SK-N-SH treated with all-trans-retinoic acid at 6 μM for 48 hours (cell line): ENCODE measurements around the gene ANKDD1A.

Source experiments
- ATAC-seq: fragments of 200-7000 bp; cut with Tn5 transposase; 3 replicates; pipeline ENCODE4 v1.9.1; 2020; ENCODE audit warnings: mild to moderate bottlenecking, moderate library complexity
- ARNTL ChIP-seq: fragments of 450-650 bp; formaldehyde crosslinking; IDR thresholded peaks from 2 replicates; pipeline ENCODE4 v1.5.0; 2020; ENCODE audit warnings: low read depth, mild to moderate bottlenecking, moderate library complexity, borderline replicate concordance
- BACH2 ChIP-seq: fragments of 250-450 bp; sonication (Bioruptor Pico); IDR thresholded peaks from 2 replicates; pipeline ENCODE4 v1.9.0; 2021; ENCODE audit warnings: mild to moderate bottlenecking, borderline replicate concordance
- CREB5 ChIP-seq: fragments of 250-450 bp; sonication (Bioruptor Pico); IDR thresholded peaks from 2 replicates; pipeline ENCODE4 v1.5.1; 2020; ENCODE audit warnings: low read depth, mild to moderate bottlenecking, moderate library complexity
- CSDC2 ChIP-seq: fragments of 250-450 bp; sonication (Bioruptor Pico); IDR thresholded peaks from 2 replicates; pipeline ENCODE4 v1.5.0; 2020; ENCODE audit warnings: mild to moderate bottlenecking, moderate library complexity
- CSRNP3 ChIP-seq: fragments of 250-450 bp; sonication (Bioruptor Pico); IDR thresholded peaks from 2 replicates; pipeline ENCODE4 v1.5.1; 2021; ENCODE audit warnings: mild to moderate bottlenecking, moderate library complexity
- ESRRG ChIP-seq: fragments of 250-450 bp; sonication (Bioruptor Pico); IDR thresholded peaks from 2 replicates; pipeline ENCODE4 v1.6.1; 2021; ENCODE audit warnings: mild to moderate bottlenecking
- GLIS3 ChIP-seq: fragments of 250-450 bp; sonication (Bioruptor Pico); IDR thresholded peaks from 2 replicates; pipeline ENCODE4 v1.5.0; 2020; ENCODE audit warnings: mild to moderate bottlenecking, moderate library complexity
- ISL1 ChIP-seq: fragments of 250-450 bp; sonication (Bioruptor Pico); IDR thresholded peaks from 2 replicates; pipeline ENCODE4 v2.1.2; 2022; ENCODE audit warnings: mild to moderate bottlenecking, moderate library complexity
- OSR1 ChIP-seq: fragments of 250-450 bp; sonication (Bioruptor Pico); IDR thresholded peaks from 2 replicates; pipeline ENCODE4 v1.8.0; 2022; ENCODE audit warnings: moderate library complexity, mild to moderate bottlenecking, inconsistent platforms
- PATZ1 ChIP-seq: fragments of 250-450 bp; sonication (Bioruptor Pico); IDR thresholded peaks from 2 replicates; pipeline ENCODE4 v1.8.0; 2020; ENCODE audit warnings: mild to moderate bottlenecking, moderate library complexity, borderline replicate concordance
- PPARA ChIP-seq: fragments of 250-450 bp; sonication (Bioruptor Pico); IDR thresholded peaks from 2 replicates; pipeline ENCODE4 v1.5.0; 2020; ENCODE audit warnings: mild to moderate bottlenecking, borderline replicate concordance
- RARB ChIP-seq: fragments of 250-450 bp; sonication (Bioruptor Pico); IDR thresholded peaks from 2 replicates; pipeline ENCODE4 v1.8.0; 2021; ENCODE audit warnings: mild to moderate bottlenecking, moderate library complexity
- SNAI2 ChIP-seq: fragments of 250-450 bp; sonication (Bioruptor Pico); IDR thresholded peaks from 2 replicates; pipeline ENCODE4 v1.5.0; 2020; ENCODE audit warnings: mild to moderate bottlenecking, moderate library complexity
- TCF4 ChIP-seq: fragments of 250-450 bp; sonication (Bioruptor Pico); IDR thresholded peaks from 2 replicates; pipeline ENCODE4 v1.8.0; 2021; ENCODE audit warnings: mild to moderate bottlenecking, moderate library complexity, borderline replicate concordance
- TOX ChIP-seq: fragments of 250-450 bp; sonication (Bioruptor Pico); IDR thresholded peaks from 2 replicates; pipeline ENCODE4 v1.8.0; 2021; ENCODE audit warnings: mild to moderate bottlenecking, moderate library complexity, borderline replicate concordance
- ZC3H10 ChIP-seq: fragments of 250-450 bp; sonication (Bioruptor Pico); IDR thresholded peaks from 2 replicates; pipeline ENCODE4 v1.5.1; 2021; ENCODE audit warnings: mild to moderate bottlenecking, moderate library complexity
- ZFP3 ChIP-seq: fragments of 250-450 bp; sonication (Bioruptor Pico); IDR thresholded peaks from 2 replicates; pipeline ENCODE4 v1.5.0; 2020; ENCODE audit warnings: mild to moderate bottlenecking, moderate library complexity
- ZFP30 ChIP-seq: fragments of 450-650 bp; formaldehyde crosslinking; IDR thresholded peaks from 2 replicates; pipeline ENCODE4 v1.5.0; 2022; ENCODE audit warnings: mild to moderate bottlenecking, moderate library complexity
- ZNF565 ChIP-seq: fragments of 450-650 bp; formaldehyde crosslinking; conservative IDR thresholded peaks from 2 replicates; pipeline ENCODE4 v1.5.0; 2020; ENCODE audit warnings: low read depth, mild to moderate bottlenecking, moderate library complexity
- ZNF70 ChIP-seq: fragments of 450-650 bp; formaldehyde crosslinking; IDR thresholded peaks from 2 replicates; pipeline ENCODE4 v1.5.0; 2020; ENCODE audit warnings: mild to moderate bottlenecking, moderate library complexity

ANKDD1A gene

GRCh38 chr15:64888336-64888735 lies 23.4 kb upstream of the ANKDD1A start (continued):
- TF ChIP-seq PATZ1 (no peak), ISL1 (CRISPR knock-in tag) (no peak), ZNF70 (CRISPR knock-in tag) (no peak), TCF4 (CRISPR knock-in tag) (no peak), RARB (CRISPR knock-in tag) (no peak), OSR1 (CRISPR knock-in tag) (no peak), CSRNP3 (CRISPR knock-in tag) (no peak), SNAI2 (CRISPR knock-in tag) (no peak)

- TF ChIP-seq OSR1 (CRISPR knock-in tag) (no peak), ZNF565 (CRISPR knock-in tag) (no peak), ZFP30 (CRISPR knock-in tag) (no peak), ESRRG (CRISPR knock-in tag) (no peak), GLIS3 (CRISPR knock-in tag) (no peak), TCF4 (CRISPR knock-in tag) (no peak), RARB (CRISPR knock-in tag) (no peak), ARNTL (CRISPR knock-in tag) (no peak), SNAI2 (CRISPR knock-in tag) (no peak), BACH2 (CRISPR knock-in tag) (no peak), ZNF70 (CRISPR knock-in tag) (no peak), TOX (CRISPR knock-in tag) (no peak)
- ATAC-seq: no peak
Observed at GRCh38 chr15:64891561-64891960, 20.1 kb upstream of the ANKDD1A start.

GRCh38 chr15:64892847-64893403 lies 18.8 kb upstream of the ANKDD1A start:
- ATAC-seq: no peak
- TF ChIP-seq CSDC2: no peak
- no peak for TF ChIP-seq CREB5 (CRISPR knock-in tag)
- TF ChIP-seq GLIS3 (CRISPR knock-in tag): no peak
- no peak for TF ChIP-seq BACH2 (CRISPR knock-in tag)
- TF ChIP-seq RARB (CRISPR knock-in tag): no peak
- no peak for TF ChIP-seq SNAI2 (CRISPR knock-in tag)
- TF ChIP-seq TOX (CRISPR knock-in tag): no peak
- no peak for TF ChIP-seq PPARA (CRISPR knock-in tag)
- no peak for TF ChIP-seq ZC3H10 (CRISPR knock-in tag)
- no peak for TF ChIP-seq ZFP3

DNA sequence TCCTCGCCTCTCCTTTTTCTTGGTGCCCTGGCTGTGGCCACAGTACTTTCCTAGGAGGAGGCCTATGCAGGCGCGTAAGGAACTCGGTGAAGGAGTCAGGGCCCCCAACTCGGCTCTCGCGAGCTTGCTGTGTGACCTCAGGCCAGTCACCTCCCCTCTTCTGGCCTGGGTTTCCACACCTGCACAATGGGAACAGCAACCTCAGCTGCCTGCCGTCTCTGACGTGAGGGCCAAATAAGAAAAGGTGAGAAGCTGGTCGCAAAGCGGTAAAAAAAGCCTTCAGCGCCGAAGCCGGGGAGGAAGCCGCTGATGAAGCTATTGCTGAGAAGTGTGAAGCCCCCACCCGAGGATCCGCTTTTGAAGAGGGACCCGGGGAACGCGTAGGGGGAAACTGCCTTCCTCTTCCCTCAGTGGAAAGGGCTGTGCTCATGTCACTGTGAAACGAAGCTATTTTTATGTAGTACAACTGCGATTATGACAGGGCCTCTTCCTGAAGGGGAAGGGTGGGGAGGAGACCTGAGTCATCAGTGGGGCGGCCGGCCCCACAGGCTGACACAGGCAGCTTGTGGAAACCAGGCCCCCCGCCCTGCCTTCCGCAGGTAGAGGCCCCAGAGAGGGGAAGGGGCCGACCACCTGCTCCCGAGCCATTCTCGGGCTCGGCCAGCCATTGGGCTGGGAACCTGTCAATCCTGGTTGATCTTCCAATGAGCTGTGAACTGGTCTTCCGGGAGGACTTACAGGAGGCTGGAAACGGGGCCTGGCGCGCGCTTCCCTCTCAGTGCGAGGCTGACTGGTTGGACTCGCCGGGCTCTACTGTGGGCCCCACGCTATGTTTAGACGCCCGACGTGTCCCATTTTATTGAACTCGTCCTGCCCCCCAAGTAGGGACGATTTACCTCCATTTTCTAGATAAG lies 18.0 kb upstream of the ANKDD1A start:
- TF ChIP-seq GLIS3 (CRISPR knock-in tag): no peak
- TF ChIP-seq ZFP30 (CRISPR knock-in tag): no peak
- TF ChIP-seq RARB (CRISPR knock-in tag): no peak
- TF ChIP-seq SNAI2 (CRISPR knock-in tag): no peak
- TF ChIP-seq OSR1 (CRISPR knock-in tag): no peak
- TF ChIP-seq ZFP3: no peak
- TF ChIP-seq ARNTL (CRISPR knock-in tag): no peak
- peak; percentile 25; the same call in 2 of the 3 replicates for ATAC-seq
